DMS153 (cell line): ENCODE data around the gene PDGFB.

Experiments
- DNase-seq: peaks from one replicate; lab custom pipeline; 2025; lab: John Stamatoyannopoulos, UW

PDGFB gene

GRCh38 chr22:39276440-39277141 lies 31.8 kb upstream of the PDGFB start:
- no peak for DNase-seq

- DNase-seq, result peak; percentile 28
Observed at GRCh38 chr22:39275814-39276439, 31.1 kb upstream of the PDGFB start.

GRCh38 chr22:39273950-39274887 lies 29.4 kb upstream of the PDGFB start:
- no peak for DNase-seq

GRCh38 chr22:39270792-39271191 lies 26.0 kb upstream of the PDGFB start:
- DNase-seq, result no peak

- no peak for DNase-seq
Observed at GRCh38 chr22:39270280-39270679, 25.5 kb upstream of the PDGFB start.

- no peak for DNase-seq
Observed at GRCh38 chr22:39269095-39269790, 24.5 kb upstream of the PDGFB start.

GRCh38 chr22:39268645-39269044 lies 23.9 kb upstream of the PDGFB start:
- no peak for DNase-seq

- DNase-seq, result no peak
Observed at GRCh38 chr22:39267974-39268373, 23.2 kb upstream of the PDGFB start.

GRCh38 chr22:39266398-39267030 lies 21.7 kb upstream of the PDGFB start:
- DNase-seq, result no peak

- DNase-seq, result no peak
Observed at GRCh38 chr22:39265143-39265886, 20.5 kb upstream of the PDGFB start.

- no peak for DNase-seq
Observed at GRCh38 chr22:39264349-39265038, 19.7 kb upstream of the PDGFB start.

GRCh38 chr22:39263626-39264348 lies 19.0 kb upstream of the PDGFB start:
- no peak for DNase-seq

GRCh38 chr22:39259666-39260065 lies 14.9 kb upstream of the PDGFB start:
- DNase-seq, result no peak

- no peak for DNase-seq
Observed at GRCh38 chr22:39257901-39258475, 13.2 kb upstream of the PDGFB start.

- no peak for DNase-seq
Observed at GRCh38 chr22:39256979-39257378, 12.2 kb upstream of the PDGFB start.

GRCh38 chr22:39256186-39256552 lies 11.4 kb upstream of the PDGFB start:
- no peak for DNase-seq

- DNase-seq, result no peak
Observed at GRCh38 chr22:39255449-39256185, 10.8 kb upstream of the PDGFB start.

- no peak for DNase-seq
Observed at GRCh38 chr22:39254789-39255298, 10.1 kb upstream of the PDGFB start.
